Measurements from ENCODE around the gene SLC5A8.
A peak's percentile ranks its signal among the peaks of the same experiment; 100 is the strongest.
"Not testable (repeated sequence)": the region's sequence is repeated elsewhere in the genome, so short reads cannot be mapped to it uniquely, and the experiment has no call there.

The SLC5A8 gene

DNA sequence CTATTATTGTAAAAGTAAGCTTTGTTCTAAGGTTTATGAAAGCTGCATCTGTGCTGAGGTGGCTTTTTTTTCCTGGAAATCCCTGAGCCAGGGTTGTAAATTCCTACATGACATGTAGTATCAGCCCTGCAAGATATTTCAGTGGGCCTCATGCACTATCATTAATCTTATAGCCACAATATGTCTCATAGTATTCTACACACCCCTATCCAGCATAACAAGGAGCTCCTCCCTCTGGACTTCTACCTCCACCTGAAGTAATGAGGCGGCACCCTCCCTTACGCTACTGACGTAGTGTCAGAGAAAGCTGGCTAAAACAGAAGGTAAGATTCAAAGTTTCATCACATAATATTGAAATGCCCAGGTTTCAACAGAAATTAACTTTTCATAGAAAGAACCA lies 35.5 kb downstream of the SLC5A8 start:
- no peak for DNase-seq (ENCODE audit: low read depth)
- TF ChIP-seq, protein P1, sequence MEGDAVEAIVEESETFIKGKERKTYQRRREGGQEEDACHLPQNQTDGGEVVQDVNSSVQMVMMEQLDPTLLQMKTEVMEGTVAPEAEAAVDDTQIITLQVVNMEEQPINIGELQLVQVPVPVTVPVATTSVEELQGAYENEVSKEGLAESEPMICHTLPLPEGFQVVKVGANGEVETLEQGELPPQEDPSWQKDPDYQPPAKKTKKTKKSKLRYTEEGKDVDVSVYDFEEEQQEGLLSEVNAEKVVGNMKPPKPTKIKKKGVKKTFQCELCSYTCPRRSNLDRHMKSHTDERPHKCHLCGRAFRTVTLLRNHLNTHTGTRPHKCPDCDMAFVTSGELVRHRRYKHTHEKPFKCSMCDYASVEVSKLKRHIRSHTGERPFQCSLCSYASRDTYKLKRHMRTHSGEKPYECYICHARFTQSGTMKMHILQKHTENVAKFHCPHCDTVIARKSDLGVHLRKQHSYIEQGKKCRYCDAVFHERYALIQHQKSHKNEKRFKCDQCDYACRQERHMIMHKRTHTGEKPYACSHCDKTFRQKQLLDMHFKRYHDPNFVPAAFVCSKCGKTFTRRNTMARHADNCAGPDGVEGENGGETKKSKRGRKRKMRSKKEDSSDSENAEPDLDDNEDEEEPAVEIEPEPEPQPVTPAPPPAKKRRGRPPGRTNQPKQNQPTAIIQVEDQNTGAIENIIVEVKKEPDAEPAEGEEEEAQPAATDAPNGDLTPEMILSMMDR (IDR thresholded peaks at IDR 0.05; ENCODE audit: insufficient read depth, low read depth, low read length, missing control alignments) = no peak
- no peak overlapping the region for H3K4me3 ChIP-seq (ENCODE audit: low read length)

DNA sequence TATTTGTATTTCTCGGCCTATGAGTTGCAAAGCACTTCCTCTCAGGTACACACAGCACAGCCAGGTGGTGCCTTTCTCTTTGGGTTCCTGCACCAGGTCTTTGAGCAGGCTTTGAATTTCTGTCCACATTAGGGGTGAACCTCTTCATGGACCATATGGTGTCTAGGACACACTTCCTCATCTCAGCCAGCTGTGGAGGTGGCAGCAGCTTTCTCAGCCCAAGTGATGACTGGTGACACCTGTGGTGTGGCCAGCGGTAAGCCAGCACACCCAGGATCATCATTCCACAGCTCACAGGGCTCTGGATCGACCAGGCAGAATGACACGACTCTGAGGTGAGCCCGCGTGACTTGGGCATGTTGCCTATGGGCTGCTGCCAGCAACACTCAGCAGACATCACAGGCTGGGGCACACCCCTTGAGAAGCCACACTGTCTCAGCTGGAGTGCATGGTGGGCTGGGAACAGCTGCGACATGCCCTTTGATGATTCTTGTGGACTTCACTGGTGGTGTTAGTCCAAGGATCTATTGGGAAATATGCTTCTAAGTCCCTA lies 36.8 kb downstream of the SLC5A8 start:
- no peak for DNase-seq (ENCODE audit: low read depth)

DNA sequence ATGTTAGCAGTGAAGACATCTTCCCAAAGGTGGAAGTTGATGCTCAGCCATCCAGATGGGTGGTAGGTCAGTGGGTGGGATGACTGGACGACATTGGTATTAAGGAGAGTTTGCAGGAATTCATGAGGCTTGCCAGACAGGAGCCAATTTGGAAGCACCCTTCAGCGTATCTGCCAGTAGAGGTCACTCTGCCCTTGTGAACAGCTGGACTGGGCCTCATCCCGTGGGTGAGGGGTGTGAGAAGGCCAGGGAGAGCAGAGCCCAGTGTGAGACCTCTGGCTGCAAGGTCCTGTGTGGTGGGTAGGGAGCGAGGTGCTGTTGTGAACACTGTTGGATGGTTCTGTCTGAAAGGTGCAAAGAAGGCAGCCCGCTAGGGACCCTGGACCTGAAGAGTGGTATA lies 37.7 kb downstream of the SLC5A8 start:
- TF ChIP-seq, protein P1 (IDR thresholded peaks at IDR 0.05; ENCODE audit: insufficient read depth, low read depth, low read length, missing control alignments) = no peak
- H3K4me3 ChIP-seq (ENCODE audit: low read length) = no peak overlapping the region
- peak; percentile 43 for DNase-seq (ENCODE audit: low read depth)

More for the DNA sequence above, 36.8 kb downstream of the SLC5A8 start:
- TF ChIP-seq, protein P1 (IDR thresholded peaks at IDR 0.05; ENCODE audit: insufficient read depth, low read depth, low read length, missing control alignments) = no peak
- no peak overlapping the region for H3K4me3 ChIP-seq (ENCODE audit: low read length)

DNA sequence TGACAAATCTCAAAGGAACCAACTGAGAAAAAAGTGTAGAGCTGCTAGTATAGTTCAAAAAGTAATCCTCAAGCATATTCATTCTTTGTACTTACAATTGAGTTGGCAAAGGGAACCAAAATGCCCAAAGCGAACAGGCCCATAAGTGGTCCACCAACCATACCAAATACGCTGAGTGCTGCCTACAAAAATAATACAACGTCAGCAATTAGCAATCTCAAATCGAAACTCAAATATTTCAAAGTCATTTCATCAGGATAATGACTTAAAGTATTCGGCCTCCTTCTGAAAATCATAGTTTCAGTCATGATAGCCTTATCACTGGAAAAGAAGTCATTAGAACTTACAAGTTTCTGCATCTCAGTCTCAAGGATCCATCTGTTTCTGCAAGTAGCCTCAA lies 42.0 kb downstream of the SLC5A8 start:
- no peak for DNase-seq (ENCODE audit: low read depth)
- no peak overlapping the region for H3K4me3 ChIP-seq (ENCODE audit: low read length)
- TF ChIP-seq, protein P1 (IDR thresholded peaks at IDR 0.05; ENCODE audit: insufficient read depth, low read depth, low read length, missing control alignments) = no peak

DNA sequence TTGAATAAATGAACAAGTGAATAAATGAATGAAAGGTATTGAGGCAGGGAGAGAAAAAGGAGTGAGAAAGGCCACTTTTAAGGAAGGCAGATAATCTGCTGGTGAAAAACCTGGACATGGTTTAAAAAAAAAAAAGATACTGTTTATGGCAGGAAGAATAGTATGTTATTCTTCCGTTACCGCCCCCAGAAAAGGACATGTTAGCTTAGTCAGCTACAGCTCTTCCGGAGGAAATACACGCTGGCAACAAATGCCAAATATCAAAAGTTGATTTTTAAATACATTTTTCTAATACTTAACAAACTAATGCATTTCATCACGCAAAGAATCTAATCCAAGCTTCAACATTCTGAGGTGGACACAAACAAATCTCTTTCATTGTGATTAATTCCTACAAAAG lies 43.2 kb downstream of the SLC5A8 start:
- DNase-seq (ENCODE audit: low read depth) = no peak
- TF ChIP-seq, protein P1 (IDR thresholded peaks at IDR 0.05; ENCODE audit: insufficient read depth, low read depth, low read length, missing control alignments) = no peak
- H3K4me3 ChIP-seq (ENCODE audit: low read length) = no peak overlapping the region

DNA sequence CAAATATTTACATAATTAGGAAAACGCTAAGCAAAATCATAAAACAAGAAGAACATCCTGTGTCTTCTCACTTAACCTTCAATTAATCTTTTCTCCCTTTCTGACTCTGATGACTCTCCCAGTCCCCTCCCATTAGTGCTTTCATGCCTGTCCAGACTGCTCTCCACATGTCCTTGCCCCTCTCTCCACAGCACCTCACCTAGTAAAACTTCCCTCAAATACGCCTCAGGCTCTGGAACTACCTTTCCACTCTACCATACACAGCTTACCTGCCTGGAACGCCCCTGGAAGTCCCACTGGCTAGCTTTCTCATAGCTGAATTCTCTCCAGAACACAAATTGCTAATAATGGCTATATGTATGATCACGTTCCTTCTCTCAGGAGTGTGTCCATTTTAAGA lies 44.7 kb downstream of the SLC5A8 start:
- TF ChIP-seq, protein P1 (IDR thresholded peaks at IDR 0.05; ENCODE audit: insufficient read depth, low read depth, low read length, missing control alignments) = no peak
- DNase-seq (ENCODE audit: low read depth) = peak; percentile 64
- no peak overlapping the region for H3K4me3 ChIP-seq (ENCODE audit: low read length)

DNA sequence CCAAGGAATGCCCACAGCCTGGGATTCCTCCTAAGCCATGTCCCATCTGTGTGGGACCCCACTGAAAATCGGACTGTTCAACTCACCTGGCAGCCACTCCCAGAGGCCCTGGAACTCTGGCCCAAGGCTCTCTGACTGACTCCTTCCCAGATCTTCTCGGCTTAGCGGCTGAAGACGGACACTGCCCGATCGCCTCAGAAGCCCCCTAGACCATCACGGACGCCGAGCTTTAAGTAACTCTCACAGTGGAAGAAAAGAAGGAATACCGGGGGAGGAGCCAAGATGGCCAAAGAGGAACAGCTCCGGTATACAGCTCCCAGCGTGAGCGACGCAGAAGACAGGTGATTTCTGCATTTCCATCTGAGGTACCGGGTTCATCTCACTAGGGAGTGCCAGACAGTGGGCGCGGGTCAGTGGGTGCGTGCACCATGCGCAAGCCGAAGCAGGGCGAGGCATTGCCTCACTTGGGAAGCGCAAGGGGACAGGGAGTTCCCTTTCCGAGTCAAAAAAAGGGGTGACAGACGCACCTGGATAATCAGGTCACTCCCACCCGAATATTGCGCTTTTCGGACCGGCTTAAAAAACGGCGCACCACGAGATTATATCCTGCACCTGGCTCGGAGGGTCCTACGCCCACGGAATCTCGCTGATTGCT lies 64.1 kb downstream of the SLC5A8 start:
- H3K4me3 ChIP-seq (ENCODE audit: low read length); DNase-seq (ENCODE audit: low read depth): not testable (repeated sequence)

Measured in epithelial cell of esophagus (primary cell).